ENCODE data around the gene NXF2B.
"Not testable (repeated sequence)": the region's sequence is repeated elsewhere in the genome, so short reads cannot be mapped to it uniquely, and the experiment has no call there.

NXF2B gene

GRCh38 chrX:102439908-102440307 is at the start of gene NXF2B:
Gene NXF2B, minus strand, starts transcription at chrX:102440008. Its CDS starts 59,972 bp downstream, at chrX:102380036.
- intact Hi-C loops (cut with DNase I); DNase-seq: not testable (repeated sequence)

- DNase-seq; intact Hi-C loops (cut with DNase I): not testable (repeated sequence)
These were observed 39.0 kb upstream of the NXF2B start for GRCh38 chrX:102478765-102479164.

GRCh38 chrX:102471762-102472220 is 32.0 kb upstream of the NXF2B start, which contains the start of gene TCP11X2:
Gene TCP11X2, minus strand, starts transcription at chrX:102471812.
- DNase-seq = peak in 1 of 10 donors; percentile 31
- intact Hi-C loops (cut with DNase I) = not testable (repeated sequence)

- intact Hi-C loops (cut with DNase I); DNase-seq: not testable (repeated sequence)
These were observed 30.4 kb upstream of the NXF2B start for GRCh38 chrX:102470215-102470614.

GRCh38 chrX:102458615-102459014 is 18.8 kb upstream of the NXF2B start:
- DNase-seq; intact Hi-C loops (cut with DNase I): not testable (repeated sequence)

GRCh38 chrX:102414493-102414892 is 25.3 kb downstream of the NXF2B start:
- intact Hi-C loops (cut with DNase I); DNase-seq: not testable (repeated sequence)

GRCh38 chrX:102345916-102346315 is 93.9 kb downstream of the NXF2B start:
- intact Hi-C loops (cut with DNase I) = no loop called here
- peak in 9 of 10 donors; percentile 33 to 87 (median 59) for DNase-seq

- intact Hi-C loops (cut with DNase I) = no loop called here
- DNase-seq = peak in 1 of 10 donors; percentile 1
These were observed 97.9 kb downstream of the NXF2B start for GRCh38 chrX:102341867-102342266.

GRCh38 chrX:102339312-102340298 is 100.2 kb downstream of the NXF2B start:
- DNase-seq = peak in 5 of 10 donors; percentile 6 to 78 (median 64)
- intact Hi-C loops (cut with DNase I) = no loop called here

GRCh38 chrX:102338162-102338561 is 101.6 kb downstream of the NXF2B start:
- intact Hi-C loops (cut with DNase I) = no loop called here
- peak in 3 of 10 donors; percentile 14 to 59 (median 37) for DNase-seq
